HK-2 (cell line): ENCODE data around the gene INSYN2A.

Experiments used
- DNase-seq: peaks from one replicate; pipeline ENCODE4 v3.0.0-alpha.2; 2018; ENCODE audit not compliant: unreplicated experiment

INSYN2A gene

GRCh38 chr10:127151981-127152699 is 44.3 kb downstream of the INSYN2A start:
- no peak for DNase-seq

GRCh38 chr10:127151541-127151940 is 44.9 kb downstream of the INSYN2A start:
- peak; percentile 62 for DNase-seq

- DNase-seq: peak; percentile 65
These were observed 46.3 kb downstream of the INSYN2A start for GRCh38 chr10:127150136-127150535.

- DNase-seq: peak; percentile 15
These were observed 46.8 kb downstream of the INSYN2A start for GRCh38 chr10:127149501-127150081.

- DNase-seq: peak; percentile 37
These were observed 47.5 kb downstream of the INSYN2A start for GRCh38 chr10:127148933-127149220.

GRCh38 chr10:127148066-127148932 is 48.1 kb downstream of the INSYN2A start:
- peak; percentile 61 for DNase-seq

- DNase-seq: no peak
These were observed 49.7 kb downstream of the INSYN2A start for GRCh38 chr10:127146661-127147060.
